NT2/D1 (cell line): ENCODE results near the gene NEURL4.

Experiments used
- DNase-seq: peaks from one replicate; pipeline ENCODE4 v3.0.0-alpha.2; 2011; ENCODE audit warnings: low read depth, low spot score
- H3K27me3 ChIP-seq: 2 replicates; pipeline ENCODE4 v1.6.0; 2011; ENCODE audit warnings: mild to moderate bottlenecking; ENCODE audit not compliant: insufficient read length, insufficient read depth
- H3K36me3 ChIP-seq: 2 replicates; pipeline ENCODE4 v1.6.1; 2011; ENCODE audit warnings: mild to moderate bottlenecking, low read length, mixed read lengths; ENCODE audit not compliant: insufficient read depth, insufficient read length
- H3K4me1 ChIP-seq: 2 replicates; pipeline ENCODE4 v1.5.1; 2011; ENCODE audit not compliant: insufficient read depth, insufficient read length
- H3K4me3 ChIP-seq: 2 replicates; pipeline ENCODE4 v1.5.1; 2011; ENCODE audit warnings: low read depth; ENCODE audit not compliant: insufficient read length
- H3K9ac ChIP-seq: 2 replicates; pipeline ENCODE4 v1.6.0; 2011; ENCODE audit warnings: low read depth; ENCODE audit not compliant: insufficient read length
- H3K9me3 ChIP-seq: 2 replicates; pipeline ENCODE4 v1.5.1; 2011; ENCODE audit warnings: mild to moderate bottlenecking, low read length; ENCODE audit not compliant: insufficient read depth
- SUZ12 ChIP-seq: IDR thresholded peaks from 2 replicates; pipeline ENCODE4 v1.6.1; 2011; ENCODE audit not compliant: insufficient read length, insufficient read depth; ENCODE audit errors: extremely low read depth
- YY1 ChIP-seq: IDR thresholded peaks from 2 replicates; pipeline ENCODE4 v1.6.1; 2011; ENCODE audit not compliant: insufficient read length, insufficient read depth
- ZNF274 ChIP-seq: IDR thresholded peaks from 2 replicates; pipeline ENCODE4 v1.6.1; 2011; ENCODE audit warnings: mild to moderate bottlenecking, low read depth, low read length

The NEURL4 gene

DNA sequence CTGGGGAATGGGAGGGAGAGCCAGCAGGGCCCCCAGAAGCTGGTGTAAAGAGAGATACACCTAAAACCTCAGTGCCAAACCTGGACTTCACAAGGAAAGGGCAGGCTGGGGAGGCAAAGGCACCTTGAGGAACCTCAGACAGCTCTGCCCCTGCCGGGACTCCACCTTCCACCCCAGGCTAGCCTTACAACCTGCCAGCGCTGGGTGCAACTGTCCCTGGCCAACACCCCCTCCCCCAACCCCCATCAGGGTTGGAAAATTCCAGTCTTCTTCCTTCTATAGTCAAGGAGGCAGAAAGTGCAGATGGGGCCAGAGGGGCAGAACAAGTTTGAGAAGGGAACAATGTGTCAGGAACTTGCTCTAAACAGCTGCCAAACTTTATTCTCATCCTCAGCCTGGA, 36.9 kb downstream of the NEURL4 start:
- Histone ChIP-seq H3K36me3 (no peaks in the 10 kb centered on the region), H3K27me3 (peaks cover 12% of the 10 kb centered on the region), H3K4me1 (peaks cover 9% of the 10 kb centered on the region), H3K9ac (no peak overlapping the region), H3K9me3 (no peaks in the 10 kb centered on the region; the same call in 1 of the 2 replicates), H3K4me3 (no peak overlapping the region)
- DNase-seq, result no peak
- TF ChIP-seq YY1 (no peak), ZNF274 (no peak), SUZ12 (no peak)

DNA sequence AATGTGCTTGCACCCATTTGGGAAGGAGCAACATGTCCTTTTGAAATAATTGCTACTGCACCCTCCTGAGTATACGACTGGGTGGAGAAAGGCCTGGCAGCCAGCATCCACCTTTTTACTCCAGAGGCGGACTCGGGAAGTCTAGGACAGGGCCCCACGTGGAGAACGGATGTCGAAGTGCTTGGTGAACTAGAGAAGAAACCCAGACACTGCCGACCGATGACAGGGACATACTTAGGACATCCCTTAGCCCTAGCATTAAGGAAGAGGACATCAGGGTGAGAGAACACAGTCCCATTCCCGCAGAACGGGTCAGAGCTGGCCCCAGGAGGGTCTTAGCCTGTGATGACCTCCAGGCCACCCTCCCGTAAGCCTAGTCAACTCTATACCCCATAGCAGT, 38.5 kb downstream of the NEURL4 start:
- no peaks in the 10 kb centered on the region for H3K36me3 ChIP-seq
- TF ChIP-seq ZNF274 (no peak), SUZ12 (no peak), YY1 (no peak)
- H3K27me3 ChIP-seq, result peaks cover 2% of the 10 kb centered on the region
- peaks cover 9% of the 10 kb centered on the region for H3K4me1 ChIP-seq
- DNase-seq, result no peak
- no peak overlapping the region for H3K4me3 ChIP-seq
- no peaks in the 10 kb centered on the region; the same call in 1 of the 2 replicates for H3K9me3 ChIP-seq
- no peak overlapping the region for H3K9ac ChIP-seq

GRCh38 chr17:7290166-7290565, 39.0 kb downstream of the NEURL4 start:
- Histone ChIP-seq H3K9me3 (no peaks in the 10 kb centered on the region), H3K9ac (no peak overlapping the region), H3K4me1 (peaks cover 9% of the 10 kb centered on the region), H3K4me3 (no peak overlapping the region), H3K27me3 (no peaks in the 10 kb centered on the region), H3K36me3 (no peaks in the 10 kb centered on the region)
- no peak for TF ChIP-seq SUZ12
- no peak for TF ChIP-seq ZNF274
- TF ChIP-seq YY1, result no peak
- no peak for DNase-seq

DNA sequence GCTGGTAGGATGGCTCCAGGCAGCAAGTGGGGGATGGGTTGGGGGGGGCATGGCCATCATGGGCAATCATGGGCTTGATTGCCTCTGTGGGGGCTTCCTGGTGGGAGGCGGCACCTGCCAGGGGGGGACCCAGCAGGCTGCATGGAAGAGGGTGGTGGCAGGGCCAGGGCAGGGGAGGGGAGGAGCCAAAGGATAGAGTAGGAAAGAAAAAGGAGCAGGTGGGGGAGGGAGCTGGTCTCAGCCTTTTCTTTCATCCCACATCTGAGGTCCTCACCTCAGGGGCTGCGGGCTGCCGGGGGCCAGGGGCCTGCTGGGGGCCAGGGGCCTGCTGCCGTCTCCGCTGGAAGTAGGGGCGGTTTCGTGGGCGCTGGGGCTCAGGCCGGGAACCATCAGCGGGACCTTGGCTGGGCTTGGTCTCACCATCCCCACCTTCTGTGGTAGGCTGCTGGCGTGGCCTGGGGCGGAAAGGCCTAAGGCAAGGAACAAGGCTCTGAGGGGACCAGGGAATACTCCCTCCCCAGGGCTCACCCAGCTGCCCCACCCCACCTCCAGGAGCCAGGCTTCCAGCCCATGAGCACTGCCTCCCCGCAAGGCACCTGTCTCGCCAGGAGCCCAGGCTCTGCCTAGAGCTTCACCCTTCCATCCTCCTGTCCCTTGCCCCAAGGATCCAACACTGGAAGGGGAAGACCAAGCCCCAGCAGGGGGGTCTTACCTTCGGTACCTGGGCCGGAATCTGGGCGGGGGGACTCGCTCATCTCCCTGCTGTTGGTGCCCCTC, 39.7 kb downstream of the NEURL4 start:
- no peak for TF ChIP-seq YY1
- no peak for TF ChIP-seq SUZ12
- no peak for TF ChIP-seq ZNF274
- peaks cover 9% of the 10 kb centered on the region for H3K4me1 ChIP-seq
- no peaks in the 10 kb centered on the region for H3K36me3 ChIP-seq
- H3K4me3 ChIP-seq, result no peak overlapping the region
- H3K27me3 ChIP-seq, result no peaks in the 10 kb centered on the region
- H3K9ac ChIP-seq, result no peak overlapping the region
- DNase-seq, result no peak
- no peaks in the 10 kb centered on the region for H3K9me3 ChIP-seq

DNA sequence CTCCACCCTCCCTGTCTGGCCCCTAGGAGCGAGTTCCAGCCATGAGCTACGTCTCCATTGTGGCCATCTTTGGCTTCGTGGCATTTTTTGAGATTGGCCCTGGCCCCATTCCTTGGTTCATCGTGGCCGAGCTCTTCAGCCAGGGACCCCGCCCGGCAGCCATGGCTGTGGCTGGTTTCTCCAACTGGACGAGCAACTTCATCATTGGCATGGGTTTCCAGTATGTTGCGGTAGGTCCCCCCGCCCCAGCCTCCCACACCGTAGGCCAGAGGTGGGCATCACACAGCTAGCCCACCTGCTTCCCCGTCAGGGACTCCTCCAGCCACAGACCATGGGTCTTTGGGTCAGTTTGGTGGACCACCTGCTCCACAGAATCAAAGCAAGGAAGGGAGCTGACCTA, 43.5 kb downstream of the NEURL4 start:
- H3K4me3 ChIP-seq, result no peak overlapping the region
- H3K27me3 ChIP-seq, result peaks cover 14% of the 10 kb centered on the region

DNA sequence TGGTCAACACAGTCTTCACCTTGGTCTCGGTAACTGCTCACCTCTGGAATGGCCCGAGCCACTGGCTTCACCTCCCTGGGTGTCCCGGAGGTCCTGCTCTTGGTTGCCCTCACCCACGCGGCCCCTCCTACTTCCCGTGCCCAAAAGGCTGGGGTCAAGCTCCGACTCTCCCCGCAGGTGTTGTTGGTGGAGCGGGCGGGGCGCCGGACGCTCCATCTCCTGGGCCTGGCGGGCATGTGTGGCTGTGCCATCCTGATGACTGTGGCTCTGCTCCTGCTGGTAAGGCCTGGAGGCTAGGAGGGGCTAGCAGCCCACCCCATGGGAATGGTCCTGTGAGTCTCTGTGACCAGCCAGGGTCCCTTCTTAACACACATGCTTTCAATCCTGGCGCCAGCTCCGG, 44.2 kb downstream of the NEURL4 start:
- Histone ChIP-seq H3K4me1 (no peaks in the 10 kb centered on the region), H3K27me3 (peaks cover 14% of the 10 kb centered on the region)
- TF ChIP-seq ZNF274 (no peak), YY1 (no peak), SUZ12 (no peak)

More for the DNA sequence above, 43.5 kb downstream of the NEURL4 start:
- TF ChIP-seq YY1, result no peak
- no peak for TF ChIP-seq SUZ12
- TF ChIP-seq ZNF274, result no peak
- Histone ChIP-seq H3K9me3 (no peaks in the 10 kb centered on the region), H3K36me3 (no peaks in the 10 kb centered on the region), H3K9ac (no peak overlapping the region), H3K4me1 (no peaks in the 10 kb centered on the region)
- DNase-seq, result no peak

GRCh38 chr17:7283471-7284216, 45.5 kb downstream of the NEURL4 start:
- H3K4me1 ChIP-seq, result no peaks in the 10 kb centered on the region
- no peaks in the 10 kb centered on the region for H3K36me3 ChIP-seq
- H3K4me3 ChIP-seq, result no peak overlapping the region
- H3K9ac ChIP-seq, result no peak overlapping the region
- DNase-seq, result no peak
- peaks cover 14% of the 10 kb centered on the region for H3K27me3 ChIP-seq
- H3K9me3 ChIP-seq, result no peaks in the 10 kb centered on the region
- TF ChIP-seq SUZ12 (no peak), ZNF274 (no peak), YY1 (no peak)

More for the DNA sequence above, 44.2 kb downstream of the NEURL4 start:
- Histone ChIP-seq H3K36me3 (no peaks in the 10 kb centered on the region), H3K9ac (no peak overlapping the region), H3K9me3 (no peaks in the 10 kb centered on the region), H3K4me3 (no peak overlapping the region)
- no peak for DNase-seq
